Peyer's patch (tissue), 4 donors: Measurements from ENCODE around the gene SEMA3G.

ENCODE experiments used
- POLR2A ChIP-seq, 2 donors: fragments of 450-650 bp; IDR thresholded peaks; one replicate each; pipeline ENCODE4 v1.5.1; 2017; ENCODE audit warnings: antibody characterized with exemption in 2 of 2, mild to moderate bottlenecking in 2 of 2, moderate library complexity in 2 of 2
- TF ChIP-seq, protein P1 (sequence below), 6 experiments: fragments of 450-650 bp in 4 of 6; fragments of 200-600 bp in 2 of 6; sonication (generic) in 1 of 6; IDR thresholded peaks; one replicate each; pipeline ENCODE4 v1.5.1; 2017 to 2019; ENCODE audit warnings: antibody characterized with exemption in 6 of 6, mild to moderate bottlenecking in 3 of 6, moderate library complexity in 1 of 6

DNA sequence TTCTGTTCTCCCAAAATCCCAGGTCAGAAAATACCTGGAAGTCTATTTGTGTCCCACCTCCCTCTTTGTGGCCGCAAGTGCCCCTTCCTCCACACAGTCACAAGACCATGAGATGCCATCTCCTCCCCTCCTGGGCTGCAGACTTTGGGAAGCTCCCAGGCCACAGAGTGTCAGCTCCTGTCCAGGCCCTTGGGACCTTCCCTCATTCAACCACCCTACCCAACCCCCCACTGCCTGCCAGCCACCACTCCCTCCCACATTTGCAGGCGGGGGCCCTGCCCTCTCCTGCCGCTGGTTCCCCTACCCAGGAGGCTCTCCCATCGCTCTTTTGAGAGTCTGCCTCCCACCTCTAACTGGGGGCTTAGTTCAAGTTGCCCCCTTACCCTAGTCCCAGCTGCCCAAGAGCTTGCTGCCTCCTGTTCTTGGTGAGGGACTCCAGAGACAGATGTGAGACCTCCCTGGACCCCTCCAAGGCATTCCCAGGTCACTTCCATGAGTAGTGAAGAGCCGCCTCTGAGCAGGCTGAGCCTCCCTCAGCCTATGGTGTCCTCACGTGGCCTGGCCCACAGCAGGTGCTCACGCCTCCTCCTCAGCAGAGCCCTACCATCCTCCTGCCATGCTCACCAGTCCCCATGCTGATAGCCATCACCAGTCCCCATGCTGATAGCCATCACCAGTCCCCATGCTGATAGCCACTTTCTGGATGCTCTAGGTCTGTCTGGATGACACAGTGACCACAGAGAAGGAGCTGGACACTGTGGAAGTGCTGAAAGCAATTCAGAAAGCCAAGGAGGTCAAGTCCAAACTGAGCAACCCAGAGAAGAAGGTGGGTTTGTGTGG, 34.4 kb upstream of the SEMA3G start:
- TF ChIP-seq, protein P1, sequence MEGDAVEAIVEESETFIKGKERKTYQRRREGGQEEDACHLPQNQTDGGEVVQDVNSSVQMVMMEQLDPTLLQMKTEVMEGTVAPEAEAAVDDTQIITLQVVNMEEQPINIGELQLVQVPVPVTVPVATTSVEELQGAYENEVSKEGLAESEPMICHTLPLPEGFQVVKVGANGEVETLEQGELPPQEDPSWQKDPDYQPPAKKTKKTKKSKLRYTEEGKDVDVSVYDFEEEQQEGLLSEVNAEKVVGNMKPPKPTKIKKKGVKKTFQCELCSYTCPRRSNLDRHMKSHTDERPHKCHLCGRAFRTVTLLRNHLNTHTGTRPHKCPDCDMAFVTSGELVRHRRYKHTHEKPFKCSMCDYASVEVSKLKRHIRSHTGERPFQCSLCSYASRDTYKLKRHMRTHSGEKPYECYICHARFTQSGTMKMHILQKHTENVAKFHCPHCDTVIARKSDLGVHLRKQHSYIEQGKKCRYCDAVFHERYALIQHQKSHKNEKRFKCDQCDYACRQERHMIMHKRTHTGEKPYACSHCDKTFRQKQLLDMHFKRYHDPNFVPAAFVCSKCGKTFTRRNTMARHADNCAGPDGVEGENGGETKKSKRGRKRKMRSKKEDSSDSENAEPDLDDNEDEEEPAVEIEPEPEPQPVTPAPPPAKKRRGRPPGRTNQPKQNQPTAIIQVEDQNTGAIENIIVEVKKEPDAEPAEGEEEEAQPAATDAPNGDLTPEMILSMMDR (IDR thresholded peaks at IDR 0.05): no peak
- TF ChIP-seq POLR2A (IDR thresholded peaks at IDR 0.05): no peak
